ENCODE measurements around the gene ANAPC16. TPM values are rescaled to one million over a fixed set of nuclear protein-coding genes. Genes with fewer than 3 reads are reported as not detected.

Gene ANAPC16
- total RNA-seq = 33.7 and 44.2 TPM in 2 replicates

DNA sequence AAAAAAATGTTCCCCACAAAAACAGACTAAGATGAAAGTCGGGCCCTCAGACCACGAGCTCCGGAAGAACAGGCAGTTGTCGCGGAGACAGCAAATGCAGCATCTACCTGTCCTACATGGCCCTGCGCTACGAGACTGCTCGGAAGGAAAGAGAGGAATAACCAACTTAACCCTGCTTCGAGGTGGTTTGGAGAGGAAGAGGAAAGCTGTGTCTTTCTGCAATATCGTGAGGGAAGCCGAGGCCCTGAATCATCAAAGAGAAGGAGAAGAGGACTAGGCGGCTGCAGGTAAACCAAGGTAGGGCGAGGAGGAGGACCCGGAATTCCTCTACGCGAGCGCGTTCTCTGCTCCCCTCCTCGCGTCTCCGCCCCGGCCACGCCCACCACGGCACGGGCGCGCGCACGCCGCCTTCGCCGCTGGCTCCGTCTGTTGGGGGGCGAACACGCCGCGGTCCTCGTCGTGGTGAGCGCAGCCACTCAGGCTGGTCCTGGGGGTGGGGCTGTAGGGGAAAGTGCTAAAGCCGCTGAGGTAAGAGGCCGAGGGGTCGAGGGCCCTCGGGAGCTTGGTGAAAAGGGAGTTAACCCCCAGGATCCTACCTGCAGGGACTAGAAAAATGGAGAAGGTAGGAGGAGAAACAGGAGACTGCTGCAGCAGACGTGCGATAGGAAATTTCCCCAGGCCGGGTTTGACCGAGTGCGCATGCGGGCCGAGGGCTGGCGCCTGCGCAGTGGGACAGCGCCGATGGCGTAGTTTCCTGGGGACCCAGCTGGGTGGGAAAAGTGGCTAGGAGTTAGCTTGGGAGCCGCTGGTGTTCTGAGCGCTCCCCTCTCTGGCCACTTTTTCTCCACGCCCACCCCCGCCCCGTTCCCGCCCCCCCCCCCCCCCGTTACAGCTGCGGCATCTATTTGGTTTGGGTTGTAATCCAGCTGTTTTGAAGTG is at the start of gene ANAPC16, which contains the start of gene ASCC1:
TSS of gene ANAPC16 (plus strand) at position 402 of the 939 bp plus-strand sequence. CDS start 7,903 bp downstream, outside the sequence.
TSS of gene ASCC1 (minus strand) at position 666 of the 939 bp plus-strand sequence. CDS start 2,978 bp downstream, outside the sequence.
- TF ChIP-seq, protein P1, sequence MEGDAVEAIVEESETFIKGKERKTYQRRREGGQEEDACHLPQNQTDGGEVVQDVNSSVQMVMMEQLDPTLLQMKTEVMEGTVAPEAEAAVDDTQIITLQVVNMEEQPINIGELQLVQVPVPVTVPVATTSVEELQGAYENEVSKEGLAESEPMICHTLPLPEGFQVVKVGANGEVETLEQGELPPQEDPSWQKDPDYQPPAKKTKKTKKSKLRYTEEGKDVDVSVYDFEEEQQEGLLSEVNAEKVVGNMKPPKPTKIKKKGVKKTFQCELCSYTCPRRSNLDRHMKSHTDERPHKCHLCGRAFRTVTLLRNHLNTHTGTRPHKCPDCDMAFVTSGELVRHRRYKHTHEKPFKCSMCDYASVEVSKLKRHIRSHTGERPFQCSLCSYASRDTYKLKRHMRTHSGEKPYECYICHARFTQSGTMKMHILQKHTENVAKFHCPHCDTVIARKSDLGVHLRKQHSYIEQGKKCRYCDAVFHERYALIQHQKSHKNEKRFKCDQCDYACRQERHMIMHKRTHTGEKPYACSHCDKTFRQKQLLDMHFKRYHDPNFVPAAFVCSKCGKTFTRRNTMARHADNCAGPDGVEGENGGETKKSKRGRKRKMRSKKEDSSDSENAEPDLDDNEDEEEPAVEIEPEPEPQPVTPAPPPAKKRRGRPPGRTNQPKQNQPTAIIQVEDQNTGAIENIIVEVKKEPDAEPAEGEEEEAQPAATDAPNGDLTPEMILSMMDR (conservative IDR thresholded peaks at IDR 0.05; ENCODE audit: low read depth, low read length) = no peak
- DNase-seq (ENCODE audit: low read depth) = peak; percentile 39

DNA sequence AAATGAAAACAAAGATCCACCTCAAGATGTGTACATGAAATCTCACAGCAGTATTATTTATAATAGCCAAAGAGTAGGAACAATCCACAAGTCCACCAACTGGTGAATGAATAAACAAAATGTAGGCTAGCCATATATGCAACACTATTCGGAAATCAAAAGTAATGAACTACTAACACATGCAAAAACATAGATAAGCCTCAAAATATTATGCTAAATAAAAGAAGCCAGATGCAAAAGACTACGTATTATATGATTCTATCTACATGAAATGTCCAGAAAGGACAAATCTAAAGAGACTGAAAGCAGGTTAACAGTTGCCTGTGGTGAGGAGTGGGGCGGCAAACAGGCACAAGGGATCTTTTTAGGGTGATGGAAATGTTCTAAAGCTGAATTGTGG is 48.7 kb upstream of the ANAPC16 start:
- TF ChIP-seq, protein P1 (conservative IDR thresholded peaks at IDR 0.05; ENCODE audit: low read depth, low read length) = no peak
- no peak for DNase-seq (ENCODE audit: low read depth)
- no peak overlapping the region for H3K4me3 ChIP-seq (ENCODE audit: low read depth, low read length)

More for the DNA sequence above, at the start of gene ANAPC16, which contains the start of gene ASCC1:
- H3K4me3 ChIP-seq (ENCODE audit: low read depth, low read length) = peak within 1 kb of the TSS; percentile 85

DNA sequence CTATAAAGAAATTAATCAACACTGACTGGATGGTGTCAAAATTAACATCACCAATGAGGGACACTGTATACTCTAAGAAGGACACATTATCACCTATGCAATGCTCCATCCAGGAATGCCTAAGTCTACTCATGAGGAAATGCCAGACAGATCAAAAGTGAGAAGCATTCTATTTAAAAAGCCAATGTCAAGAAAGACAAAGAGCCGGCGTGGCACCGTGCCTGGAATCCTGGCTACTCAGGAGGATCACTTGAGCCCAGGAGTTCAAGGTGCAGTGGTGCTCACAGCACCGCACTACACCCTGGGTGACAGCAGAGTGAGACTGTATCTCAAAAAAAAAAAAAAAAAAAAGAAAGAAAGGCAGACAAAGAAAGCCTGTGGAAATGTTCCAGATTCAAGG is 45.5 kb upstream of the ANAPC16 start:
- TF ChIP-seq, protein P1 (conservative IDR thresholded peaks at IDR 0.05; ENCODE audit: low read depth, low read length) = no peak
- no peak for DNase-seq (ENCODE audit: low read depth)
- no peak overlapping the region for H3K4me3 ChIP-seq (ENCODE audit: low read depth, low read length)

DNA sequence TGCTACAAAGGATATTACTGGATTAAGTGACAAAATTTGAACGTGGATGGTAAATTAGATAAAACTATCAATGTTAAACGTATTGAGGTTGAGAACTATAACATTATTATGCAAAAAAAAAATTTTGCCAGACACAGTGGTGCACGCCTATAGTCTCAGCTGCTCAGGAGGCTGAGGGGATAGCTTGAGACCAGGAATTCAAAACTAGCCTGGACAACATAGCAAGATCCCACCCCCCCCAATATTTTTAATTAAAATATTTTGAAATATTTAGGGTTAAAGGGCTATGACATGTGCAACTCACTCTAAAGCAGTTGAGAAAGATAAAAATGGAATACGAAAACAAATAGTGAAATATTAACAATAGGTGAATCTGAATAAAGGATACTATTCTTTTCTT is 45.1 kb upstream of the ANAPC16 start:
- no peak for DNase-seq (ENCODE audit: low read depth)
- H3K4me3 ChIP-seq (ENCODE audit: low read depth, low read length) = no peak overlapping the region
- TF ChIP-seq, protein P1 (conservative IDR thresholded peaks at IDR 0.05; ENCODE audit: low read depth, low read length) = no peak

DNA sequence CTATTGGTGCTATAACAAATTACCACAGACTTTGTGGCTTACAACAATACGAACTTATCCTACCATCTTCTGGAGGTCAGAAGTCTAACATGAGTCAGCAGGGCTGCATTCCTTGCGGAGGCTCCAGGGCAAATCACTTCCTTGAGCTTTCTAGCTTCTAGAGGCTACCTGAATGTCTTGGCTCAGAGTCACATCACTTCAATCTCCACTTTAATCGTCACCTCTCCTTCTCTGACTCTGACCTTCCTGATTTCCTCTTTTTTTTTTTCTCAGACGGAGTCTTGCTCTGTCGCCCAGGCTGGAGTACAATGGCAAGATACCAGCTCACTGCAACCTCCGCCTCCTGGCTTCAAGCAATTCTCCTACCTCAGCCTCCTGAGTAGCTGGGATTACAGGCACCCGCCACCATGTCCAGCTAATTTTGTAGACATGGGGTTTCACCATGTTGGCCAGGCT is 44.6 kb upstream of the ANAPC16 start:
- H3K4me3 ChIP-seq (ENCODE audit: low read depth, low read length) = no peak overlapping the region
- TF ChIP-seq, protein P1 (conservative IDR thresholded peaks at IDR 0.05; ENCODE audit: low read depth, low read length) = no peak
- peak; percentile 92 for DNase-seq (ENCODE audit: low read depth)

DNA sequence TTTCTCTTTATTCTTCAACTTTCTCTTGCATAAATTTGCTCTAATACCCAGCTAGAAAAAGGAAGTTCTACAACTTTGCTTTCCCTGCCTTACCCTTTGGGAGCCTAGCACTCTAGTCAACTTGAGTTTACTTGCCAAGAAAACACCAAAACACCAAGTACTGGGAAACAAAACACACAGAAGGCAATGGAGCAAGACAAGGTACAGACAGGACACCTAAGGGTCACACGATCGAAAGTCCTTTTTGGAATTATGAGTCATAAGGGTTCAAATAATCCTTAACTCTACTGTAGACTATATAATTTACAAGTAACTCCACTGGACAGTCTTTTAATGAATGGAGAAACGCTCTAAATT is 42.6 kb upstream of the ANAPC16 start:
- TF ChIP-seq, protein P1 (conservative IDR thresholded peaks at IDR 0.05; ENCODE audit: low read depth, low read length) = no peak
- no peak overlapping the region for H3K4me3 ChIP-seq (ENCODE audit: low read depth, low read length)
- no peak for DNase-seq (ENCODE audit: low read depth)
